Putamen (tissue), 1 donor: Measurements from ENCODE around the gene CD74.

Experiments
- DNase-seq: peaks from one replicate; pipeline ENCODE4 v3.0.0-alpha.2; 2016; ENCODE audit warnings: low spot score

CD74 gene

DNA sequence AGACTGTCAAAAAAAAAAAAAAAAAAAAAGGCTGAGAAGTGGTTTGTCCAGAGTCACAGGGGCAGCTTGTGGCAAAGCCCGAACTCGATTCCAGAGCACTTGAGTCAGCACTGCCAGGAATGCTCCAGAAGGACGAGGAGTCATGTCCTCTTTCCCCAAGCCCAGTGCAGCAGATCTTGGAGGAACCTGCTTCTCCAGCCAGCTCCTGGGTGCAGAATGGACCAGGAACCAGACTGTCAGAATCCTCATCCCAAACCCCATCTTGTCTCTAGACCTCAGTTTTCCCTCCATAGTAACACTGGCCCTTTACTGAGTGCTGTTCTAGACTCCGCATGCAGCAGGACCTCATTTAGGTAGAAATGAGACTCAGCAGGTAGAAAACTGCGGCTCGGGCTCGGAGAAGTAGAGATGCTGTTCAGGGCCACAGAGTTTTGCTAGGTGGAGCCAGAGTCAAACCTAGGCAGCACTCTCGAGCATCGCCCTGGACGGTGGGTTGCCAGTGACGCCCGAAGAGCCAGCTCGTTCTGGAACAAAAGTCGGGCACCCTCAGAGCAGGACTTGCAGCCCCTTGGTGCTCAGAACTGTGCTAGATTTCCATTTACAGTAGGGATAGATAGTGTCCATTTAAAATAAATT is 15.4 kb downstream of the CD74 start:
- DNase-seq, result no peak

DNA sequence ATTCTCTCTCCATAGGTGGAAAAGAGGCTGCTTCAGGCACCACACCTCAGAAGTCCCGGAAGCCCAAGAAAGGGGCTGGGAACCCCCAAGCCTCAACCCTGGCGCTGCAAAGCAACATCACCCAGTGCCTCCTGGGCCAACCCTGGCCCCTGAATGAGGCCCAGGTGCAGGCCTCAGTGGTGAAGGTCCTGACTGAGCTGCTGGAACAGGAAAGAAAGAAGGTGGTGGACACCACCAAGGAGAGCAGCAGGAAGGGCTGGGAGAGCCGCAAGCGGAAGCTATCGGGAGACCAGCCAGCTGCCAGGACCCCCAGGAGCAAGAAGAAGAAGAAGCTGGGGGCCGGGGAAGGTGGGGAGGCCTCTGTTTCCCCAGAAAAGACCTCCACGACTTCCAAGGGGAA is 16.4 kb downstream of the CD74 start:
- DNase-seq, result no peak

GRCh38 chr5:150395688-150395975 is 17.1 kb downstream of the CD74 start:
- DNase-seq, result no peak

- peak; percentile 33 for DNase-seq
Observed at GRCh38 chr5:150394912-150395687, 17.6 kb downstream of the CD74 start.

GRCh38 chr5:150394131-150394530 is 18.6 kb downstream of the CD74 start:
- no peak for DNase-seq

- no peak for DNase-seq
Observed at GRCh38 chr5:150393096-150393645, 19.5 kb downstream of the CD74 start.

- no peak for DNase-seq
Observed at GRCh38 chr5:150392680-150393079, 20.0 kb downstream of the CD74 start.

GRCh38 chr5:150391986-150392385 is 20.7 kb downstream of the CD74 start:
- DNase-seq, result no peak

- DNase-seq, result no peak
Observed at GRCh38 chr5:150391064-150391834, 21.5 kb downstream of the CD74 start.

DNA sequence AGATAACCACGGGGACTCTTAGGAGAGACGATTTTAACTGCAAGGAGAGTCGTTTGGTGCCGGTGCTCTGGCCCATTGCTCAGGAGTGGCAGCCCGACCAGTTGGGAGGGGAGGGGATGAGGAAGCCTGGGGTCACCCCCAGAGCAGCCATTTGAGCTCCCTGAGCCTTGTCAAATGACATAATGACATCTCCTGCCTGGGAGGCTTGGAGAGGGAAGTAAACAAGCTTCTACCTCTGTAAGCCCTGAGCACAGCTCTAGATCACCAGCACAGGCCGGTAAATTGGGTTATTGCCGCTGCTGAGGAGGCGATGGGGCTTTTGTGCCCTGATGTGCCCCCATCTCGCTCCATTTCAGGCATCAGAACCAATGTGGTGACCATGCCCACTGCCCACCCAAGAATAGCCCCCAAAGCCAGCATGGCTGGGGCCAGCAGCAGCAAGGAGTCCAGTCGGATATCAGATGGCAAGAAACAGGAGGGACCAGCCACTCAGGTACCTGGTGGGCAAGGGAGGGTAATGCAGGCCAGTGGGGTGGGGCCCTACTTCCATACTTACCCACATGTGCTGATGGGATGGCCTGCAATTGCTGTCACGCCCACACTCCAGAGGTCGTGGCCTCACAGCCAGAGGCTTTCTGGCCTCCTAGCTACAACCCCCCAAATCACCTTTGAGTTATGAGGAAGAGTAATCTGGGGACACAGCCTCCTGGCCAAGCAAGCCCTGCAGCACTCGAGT is 23.0 kb downstream of the CD74 start:
- no peak for DNase-seq

DNA sequence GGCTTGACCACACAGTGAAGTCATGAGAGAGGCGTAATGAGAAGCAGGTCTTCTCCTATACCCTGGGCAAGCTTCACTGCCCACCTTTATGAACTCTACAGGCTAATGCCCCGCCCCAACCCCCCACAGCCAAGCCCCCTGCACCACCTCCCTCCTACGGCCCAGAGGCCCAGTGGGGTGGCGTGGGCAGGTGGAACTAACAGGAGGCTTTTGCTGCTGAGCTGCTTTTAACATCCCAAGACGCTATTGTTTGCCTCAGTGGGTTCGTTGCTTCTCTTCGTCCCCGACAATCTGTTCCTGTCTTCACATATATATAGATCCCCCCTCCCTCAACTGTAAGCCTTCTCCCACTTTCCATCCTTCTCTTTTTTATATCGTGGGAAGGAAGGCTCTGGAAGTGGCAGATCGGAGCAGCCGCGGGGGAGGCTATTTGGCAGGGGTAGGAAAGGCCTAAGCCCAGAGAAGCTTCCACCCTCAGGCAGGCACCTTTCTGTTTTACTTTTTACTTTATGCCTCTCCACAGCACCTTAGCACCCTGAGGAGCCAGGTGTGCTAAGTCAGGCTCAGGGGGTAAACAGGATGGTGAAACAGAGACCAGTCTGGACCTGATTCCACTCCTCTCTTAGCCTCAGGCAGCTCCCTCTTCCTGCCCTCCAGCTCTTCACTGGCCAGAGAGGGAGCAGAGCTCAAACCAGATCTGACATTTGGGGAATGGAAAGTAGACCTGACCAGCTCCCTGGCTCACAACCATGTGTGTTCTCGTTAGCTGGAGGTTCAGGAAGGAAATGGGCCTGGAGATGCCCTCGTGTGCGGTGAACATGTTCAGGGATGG is 26.5 kb downstream of the CD74 start:
- peak; percentile 18 for DNase-seq

DNA sequence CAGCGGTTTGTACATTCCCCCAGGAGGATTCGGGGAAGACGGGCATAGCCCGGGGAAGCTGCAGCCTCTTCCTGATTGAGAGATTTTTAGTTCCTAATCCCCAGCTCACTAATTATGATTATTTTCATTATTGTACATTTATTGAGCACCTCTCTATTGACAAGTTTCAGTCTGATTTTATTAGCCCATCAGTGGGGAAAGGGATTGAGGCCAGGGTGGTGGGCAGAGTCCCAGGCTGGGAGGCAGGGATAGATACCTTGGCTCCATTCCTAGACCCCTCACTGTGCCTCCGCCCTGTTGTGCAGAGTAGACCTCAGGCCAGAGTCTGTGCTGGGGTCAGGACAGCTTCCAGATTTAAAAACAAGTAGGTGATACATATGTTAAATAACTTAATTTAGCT is 28.0 kb downstream of the CD74 start:
- DNase-seq, result no peak

- no peak for DNase-seq
Observed at GRCh38 chr5:150377964-150378694, 34.6 kb downstream of the CD74 start.

DNA sequence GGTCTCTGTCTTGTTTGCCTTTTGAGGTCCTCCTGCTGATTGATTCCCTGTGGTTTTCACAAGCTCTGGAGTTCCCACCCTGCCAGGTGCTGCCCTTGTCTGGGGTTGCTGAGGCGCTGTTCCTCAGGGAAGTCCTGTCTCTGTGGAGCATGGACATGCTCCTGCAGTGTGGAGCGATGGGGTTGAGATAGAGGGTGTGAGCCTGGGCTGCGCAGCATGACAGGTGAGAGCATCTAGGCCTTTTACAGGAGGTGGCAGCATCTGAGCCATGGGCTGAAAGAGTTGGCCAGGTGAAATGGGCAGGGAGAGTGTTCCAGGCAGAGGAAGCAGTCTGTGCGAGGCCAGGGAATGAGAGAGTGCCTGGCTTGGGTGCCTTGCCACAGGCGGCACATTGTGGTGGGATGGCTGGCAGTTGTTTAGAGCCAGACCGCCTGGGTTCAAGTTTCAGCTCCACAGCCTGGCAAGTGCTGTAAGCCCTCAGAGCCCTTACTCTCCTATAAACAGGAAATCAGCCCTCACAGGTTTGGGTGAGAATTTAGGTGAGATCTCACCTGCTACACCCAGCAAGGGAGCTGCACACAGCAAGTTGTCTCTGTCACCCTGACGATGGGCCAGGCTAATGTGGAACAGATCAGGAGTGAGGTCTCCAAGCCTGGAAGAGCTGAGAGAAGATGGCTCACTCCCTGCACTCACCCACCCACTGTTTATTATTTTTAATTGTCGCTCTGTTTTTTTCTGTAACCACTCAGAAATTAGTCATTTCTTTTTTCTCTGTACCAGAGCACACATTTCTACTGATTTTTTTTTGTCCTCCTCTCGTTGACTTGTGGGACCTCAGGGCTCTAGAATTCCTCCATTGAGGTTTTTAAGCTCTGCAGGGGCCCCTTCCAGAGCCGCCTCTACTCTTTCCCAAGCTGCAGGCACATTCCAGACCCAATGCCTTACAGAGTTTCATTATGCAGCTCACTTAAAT is 35.6 kb downstream of the CD74 start:
- no peak for DNase-seq

- no peak for DNase-seq
Observed at GRCh38 chr5:150374651-150375050, 38.1 kb downstream of the CD74 start.

- no peak for DNase-seq
Observed at GRCh38 chr5:150372639-150373038, 40.1 kb downstream of the CD74 start.

GRCh38 chr5:150368526-150368925 is 44.2 kb downstream of the CD74 start:
- DNase-seq, result no peak

- no peak for DNase-seq
Observed at GRCh38 chr5:150364004-150364403, 48.7 kb downstream of the CD74 start.

DNA sequence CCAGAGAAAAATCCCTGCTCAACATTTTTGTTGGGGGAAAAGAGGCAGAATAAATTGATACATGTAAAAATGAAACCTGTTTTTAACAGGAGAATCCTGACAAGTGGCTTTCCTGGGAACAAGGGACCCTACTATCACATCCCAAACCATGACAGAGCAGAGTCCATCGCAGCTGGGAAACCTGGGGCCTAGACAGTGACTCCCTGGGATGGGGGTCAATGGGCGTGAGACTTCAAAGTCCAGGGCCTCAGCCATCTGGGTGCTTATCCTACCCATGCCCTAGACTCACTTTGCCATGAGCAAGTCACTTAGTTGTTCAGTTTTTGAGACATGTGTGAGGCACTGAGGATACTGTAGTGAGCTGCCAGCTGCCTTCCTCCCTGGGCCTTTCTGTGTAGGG is 49.5 kb downstream of the CD74 start:
- DNase-seq, result no peak
